Gastrocnemius medialis (tissue), 4 donors: ENCODE data around the gene CLASP1. TPM values are rescaled to one million over a fixed set of nuclear protein-coding genes. Genes with fewer than 3 reads are reported as not detected.

Experiments used
- ATAC-seq, 2 donors: fragments of 150-250 bp; one replicate each; pipeline ENCODE4 v1.9.1; 2016
- DNase-seq, 2 donors: peaks; one replicate each; pipeline ENCODE4 v3.0.0-alpha.2; 2019
- H3K27ac ChIP-seq, 4 donors: fragments of 200-600 bp; sonication (generic); 1 replicate in 1 of 4; 2 replicates in 3 of 4; pipeline ENCODE4 v1.5.1; 2016 to 2018; ENCODE audit warnings: mild to moderate bottlenecking in 2 of 4, moderate library complexity in 1 of 4
- H3K27me3 ChIP-seq, 3 donors: fragments of 200-600 bp; sonication (generic) in 2 of 3; 1 replicate in 1 of 3; 2 replicates in 2 of 3; pipeline versions ENCODE4 v1.5.1 to v1.6.0; 2016 to 2019; ENCODE audit warnings: mild to moderate bottlenecking in 1 of 3, moderate library complexity in 1 of 3
- H3K36me3 ChIP-seq, 2 donors: fragments of 200-600 bp; sonication (generic) in 1 of 2; one replicate each; pipeline ENCODE4 v1.5.1; 2017 to 2018
- H3K4me1 ChIP-seq, 2 donors: fragments of 200-600 bp; sonication (generic) in 1 of 2; one replicate each; pipeline ENCODE4 v1.5.1; 2016 to 2017; ENCODE audit warnings: mild to moderate bottlenecking in 2 of 2
- H3K4me3 ChIP-seq, 4 donors: fragments of 200-600 bp; sonication (generic) in 3 of 4; 1 replicate in 1 of 4; 2 replicates in 3 of 4; pipeline ENCODE4 v1.5.1; 2016 to 2019; ENCODE audit warnings: mild to moderate bottlenecking in 2 of 4
- H3K9me3 ChIP-seq, 3 donors: fragments of 200-600 bp; sonication (generic) in 2 of 3; 1 replicate in 1 of 3; 2 replicates in 2 of 3; pipeline ENCODE4 v1.5.1; 2016 to 2019
- CTCF ChIP-seq, 5 experiments: fragments of 450-650 bp in 3 of 5; fragments of 200-600 bp in 2 of 5; sonication (generic) in 2 of 5; IDR thresholded peaks in 4 of 5; conservative IDR thresholded peaks in 1 of 5; 1 replicate in 4 of 5; 2 replicates in 1 of 5; pipeline ENCODE4 v1.5.1; 2016 to 2019; ENCODE audit warnings: antibody characterized with exemption in 5 of 5, mild to moderate bottlenecking in 3 of 5, moderate library complexity in 3 of 5
- POLR2A ChIP-seq, 2 donors: fragments of 450-650 bp; IDR thresholded peaks; one replicate each; pipeline ENCODE4 v1.6.1; 2017; ENCODE audit warnings: antibody characterized with exemption in 2 of 2, mild to moderate bottlenecking in 2 of 2, moderate library complexity in 2 of 2
- in situ Hi-C, 4 donors: fragments of 200-750 bp; cut with MboI; loops; one replicate each; pipeline versions ENCODE4 v1.15.0 to v1.8.0; 2017; ENCODE audit warnings: low sequenced_read_pairs in 4 of 4
- intact Hi-C: fragments of 100-400 bp; cut with DNase I; formaldehyde crosslinking; loops from one replicate; pipeline ENCODE4 v1.15.1; 2023; ENCODE audit warnings: low total_unique reads
- total RNA-seq, 4 donors: library from RNA; depleted of rRNA; stranded (reverse); fragments of >200 nt; gene quantifications; one replicate each; pipeline versions ENCODE4 v1.1.0 to v1.2.3, GENCODE V29; 2016

The CLASP1 gene
- total RNA-seq, 4 donors from 2014 or later = 50.1 to 73.9 (median 61.4) TPM

GRCh38 chr2:121519732-121520640 is 129.3 kb downstream of the CLASP1 start:
- in situ Hi-C loops (loop anchor here in 2 of 4 donors (10.0 kb wide), 2 partner anchors 125 to 205 kb away; partner anchors contain the start of gene CLASP1 (in 1 of the 2)), intact Hi-C loops (no loop called here)
- Histone ChIP-seq H3K36me3 (peaks cover 0 to 44% of the 10 kb centered on the region in 2 donors), H3K9me3 (no peaks in the 10 kb centered on the region), H3K27me3 (no peaks in the 10 kb centered on the region), H3K4me1 (peaks cover 31 to 34% of the 10 kb centered on the region in 2 donors), H3K4me3 (no peak overlapping the region), H3K27ac (peak overlapping the region; percentile 49 to 79 (median 64))
- DNase-seq (peak; percentile 43 to 51), ATAC-seq (peak; percentile 74 to 88)
- no peak for TF ChIP-seq POLR2A (IDR thresholded peaks at IDR 0.05)
- TF ChIP-seq CTCF (IDR thresholded peaks at IDR 0.05 in 4 of 5, conservative IDR thresholded peaks at IDR 0.05 in 1 of 5) = no peak

- Histone ChIP-seq H3K4me3 (no peak overlapping the region), H3K27ac (peak overlapping the region; percentile 13 to 79 (median 64)), H3K9me3 (no peaks in the 10 kb centered on the region), H3K27me3 (no peaks in the 10 kb centered on the region), H3K4me1 (peaks cover 31 to 34% of the 10 kb centered on the region in 2 donors), H3K36me3 (peaks cover 0 to 36% of the 10 kb centered on the region in 2 donors)
- intact Hi-C loops = no loop called here
- TF ChIP-seq CTCF (IDR thresholded peaks at IDR 0.05 in 4 of 5, conservative IDR thresholded peaks at IDR 0.05 in 1 of 5) (no peak), POLR2A (IDR thresholded peaks at IDR 0.05) (no peak)
- ATAC-seq (peak; percentile 49 to 59), DNase-seq (peak in 1 of 2 donors; percentile 50)
- in situ Hi-C loops = no loop called here
Observed at GRCh38 chr2:121519153-121519552, 130.1 kb downstream of the CLASP1 start.

- peak overlapping the region; percentile 17 to 49 (median 35) for H3K27ac ChIP-seq
- no peaks in the 10 kb centered on the region for H3K27me3 ChIP-seq
- peaks cover 10 to 12% of the 10 kb centered on the region in 2 donors for H3K4me1 ChIP-seq
- peaks cover 0 to 22% of the 10 kb centered on the region in 2 donors for H3K36me3 ChIP-seq
- in situ Hi-C loops = no loop called here
- DNase-seq (no peak), ATAC-seq (no peak)
- H3K4me3 ChIP-seq = no peak overlapping the region
- intact Hi-C loops = no loop called here
- TF ChIP-seq POLR2A (IDR thresholded peaks at IDR 0.05) = no peak
- no peak for TF ChIP-seq CTCF (IDR thresholded peaks at IDR 0.05 in 4 of 5, conservative IDR thresholded peaks at IDR 0.05 in 1 of 5)
- no peaks in the 10 kb centered on the region for H3K9me3 ChIP-seq
Observed at GRCh38 chr2:121513597-121514333, 135.5 kb downstream of the CLASP1 start.

GRCh38 chr2:121510857-121511256 is 138.4 kb downstream of the CLASP1 start:
- ATAC-seq (no peak), DNase-seq (no peak)
- H3K27me3 ChIP-seq = no peaks in the 10 kb centered on the region
- peaks cover 28 to 31% of the 10 kb centered on the region in 2 donors for H3K4me1 ChIP-seq
- no peaks in the 10 kb centered on the region for H3K9me3 ChIP-seq
- in situ Hi-C loops (no loop called here), intact Hi-C loops (no loop called here)
- H3K27ac ChIP-seq = peak overlapping the region in 2 of 4 donors; percentile 10 to 49
- peaks cover 0 to 8% of the 10 kb centered on the region in 2 donors for H3K36me3 ChIP-seq
- no peak overlapping the region for H3K4me3 ChIP-seq
- no peak for TF ChIP-seq CTCF (IDR thresholded peaks at IDR 0.05 in 4 of 5, conservative IDR thresholded peaks at IDR 0.05 in 1 of 5)
- no peak for TF ChIP-seq POLR2A (IDR thresholded peaks at IDR 0.05)
